Endothelial cell (in vitro differentiated cells): Measurements from ENCODE around the gene RRP1. TPM values are rescaled to one million over a fixed set of nuclear protein-coding genes. Genes with fewer than 3 reads are reported as not detected.
"Not testable (repeated sequence)": the region's sequence is repeated elsewhere in the genome, so short reads cannot be mapped to it uniquely, and the experiment has no call there.

Experiments
- DNase-seq: peaks from one replicate; pipeline ENCODE4 v3.0.0; 2021; ENCODE audit warnings: low spot score
- H3K27ac Mint-ChIP-seq: one replicate; pipeline ENCODE4 v1.8.0; 2021; ENCODE audit warnings: mixed read lengths, inconsistent platforms; ENCODE audit not compliant: unreplicated experiment
- H3K27me3 Mint-ChIP-seq: one replicate; pipeline ENCODE4 v1.8.0; 2021; ENCODE audit warnings: mild to moderate bottlenecking, moderate library complexity, mixed read lengths, inconsistent platforms; ENCODE audit not compliant: unreplicated experiment
- H3K36me3 Mint-ChIP-seq: one replicate; pipeline ENCODE4 v1.8.0; 2021; ENCODE audit warnings: mild to moderate bottlenecking, low read depth, mixed read lengths, inconsistent platforms; ENCODE audit not compliant: unreplicated experiment
- H3K4me1 Mint-ChIP-seq: one replicate; pipeline ENCODE4 v1.8.0; 2021; ENCODE audit warnings: mild to moderate bottlenecking, mixed read lengths, inconsistent platforms; ENCODE audit not compliant: unreplicated experiment
- H3K4me3 Mint-ChIP-seq: one replicate; pipeline ENCODE4 v1.8.0; 2021; ENCODE audit warnings: mild to moderate bottlenecking, mixed read lengths, inconsistent platforms; ENCODE audit not compliant: unreplicated experiment
- H3K9me3 Mint-ChIP-seq: one replicate; pipeline ENCODE4 v1.8.0; 2021; ENCODE audit warnings: mixed read lengths, inconsistent platforms; ENCODE audit not compliant: unreplicated experiment
- CTCF ChIP-seq: fragments of 200-600 bp; sonication (generic); IDR thresholded peaks from one replicate; pipeline ENCODE4 v1.5.0; 2021; ENCODE audit warnings: antibody characterized with exemption; ENCODE audit not compliant: unreplicated experiment
- total RNA-seq: library from RNA; stranded (reverse); fragmentation: NEBNext Ultra II Directional; extraction: Animal tissue kit (Norgen Biotek cat#: 25700); gene quantifications from one replicate; pipeline ENCODE4 v1.2.1, GENCODE V29; 2021; ENCODE audit not compliant: unreplicated experiment

The RRP1 gene
- total RNA-seq, 1 donor from 2014 or later = 21.0 TPM

GRCh38 chr21:43842742-43843141 is 53.4 kb downstream of the RRP1 start:
- no peaks in the 10 kb centered on the region for H3K27me3 Mint-ChIP-seq
- H3K9me3 Mint-ChIP-seq = no peaks in the 10 kb centered on the region
- no peak for TF ChIP-seq CTCF
- no peak overlapping the region for H3K4me3 Mint-ChIP-seq
- DNase-seq = no peak
- H3K36me3 Mint-ChIP-seq = no peaks in the 10 kb centered on the region
- H3K27ac Mint-ChIP-seq = no peak overlapping the region
- no peaks in the 10 kb centered on the region for H3K4me1 Mint-ChIP-seq

- DNase-seq, H3K36me3 Mint-ChIP-seq, H3K9me3 Mint-ChIP-seq, H3K27me3 Mint-ChIP-seq, H3K4me1 Mint-ChIP-seq, H3K4me3 Mint-ChIP-seq, H3K27ac Mint-ChIP-seq: not testable (repeated sequence)
Observed at GRCh38 chr21:43844906-43845305, 55.5 kb downstream of the RRP1 start.

GRCh38 chr21:43845386-43845785 is 56.0 kb downstream of the RRP1 start:
- Mint-ChIP-seq H3K9me3 (no peaks in the 10 kb centered on the region), H3K27ac (no peak overlapping the region), H3K4me1 (no peaks in the 10 kb centered on the region), H3K36me3 (no peaks in the 10 kb centered on the region), H3K4me3 (no peak overlapping the region), H3K27me3 (no peaks in the 10 kb centered on the region)
- no peak for DNase-seq
- TF ChIP-seq CTCF = no peak

GRCh38 chr21:43846430-43846829 is 57.1 kb downstream of the RRP1 start:
- no peak for DNase-seq
- Mint-ChIP-seq H3K4me1 (no peaks in the 10 kb centered on the region), H3K27me3 (no peaks in the 10 kb centered on the region), H3K27ac (no peak overlapping the region), H3K9me3 (no peaks in the 10 kb centered on the region), H3K4me3 (no peak overlapping the region), H3K36me3 (no peaks in the 10 kb centered on the region)
- TF ChIP-seq CTCF = no peak

- Mint-ChIP-seq H3K36me3 (no peaks in the 10 kb centered on the region), H3K27me3 (no peaks in the 10 kb centered on the region), H3K9me3 (no peaks in the 10 kb centered on the region), H3K4me3 (no peak overlapping the region), H3K4me1 (no peaks in the 10 kb centered on the region), H3K27ac (no peak overlapping the region)
- TF ChIP-seq CTCF = no peak
- DNase-seq = no peak
Observed at GRCh38 chr21:43847301-43847700, 57.9 kb downstream of the RRP1 start.

- Mint-ChIP-seq H3K27me3 (no peaks in the 10 kb centered on the region), H3K36me3 (no peaks in the 10 kb centered on the region), H3K27ac (no peak overlapping the region), H3K4me1 (no peaks in the 10 kb centered on the region), H3K9me3 (no peaks in the 10 kb centered on the region), H3K4me3 (no peak overlapping the region)
- TF ChIP-seq CTCF = no peak
- DNase-seq = no peak
Observed at GRCh38 chr21:43848771-43849170, 59.4 kb downstream of the RRP1 start.
